MM.1S (cell line): ENCODE data around the gene SAC3D1.

ENCODE experiments used
- CTCF ChIP-seq: fragments of 300-600 bp; sonication (generic); IDR thresholded peaks from 2 replicates; pipeline ENCODE4 v1.5.1; 2016; ENCODE audit warnings: antibody characterized with exemption, low read length, mixed read lengths
- EZH2 ChIP-seq: fragments of 300-600 bp; sonication (generic); optimal IDR thresholded peaks from 2 replicates; pipeline ENCODE3; 2017; ENCODE audit warnings: low read depth, mild to moderate bottlenecking, antibody characterized with exemption, low read length, mixed read lengths
- EZH2phosphoT487 ChIP-seq: fragments of 300-600 bp; sonication (generic); IDR thresholded peaks from 2 replicates; pipeline ENCODE4 v1.6.1; 2018; ENCODE audit warnings: antibody characterized with exemption, low read length

DNA sequence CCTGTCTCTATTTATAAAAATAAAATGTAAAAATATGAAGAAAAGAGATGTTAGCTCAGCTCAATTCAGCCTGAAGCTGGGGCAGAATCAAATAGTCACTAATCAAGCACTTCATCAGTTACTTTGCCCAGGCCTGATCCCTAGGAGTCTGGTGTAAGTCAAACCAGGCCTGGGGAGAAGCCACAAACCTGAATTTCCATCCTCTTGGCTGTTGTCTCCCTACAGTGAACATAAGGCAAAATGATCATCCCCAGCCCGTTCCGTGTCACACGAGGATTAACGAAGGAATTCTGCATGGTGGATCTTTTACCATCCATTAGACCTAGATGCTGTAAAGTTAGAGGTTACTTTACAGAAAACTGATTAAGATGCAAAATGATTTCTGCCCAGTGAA, 23.8 kb downstream of the SAC3D1 start:
- TF ChIP-seq EZH2 (no peak), CTCF (no peak), EZH2phosphoT487 (no peak)
